H1 (cell line): ENCODE data around the gene TRIM71. TPM values are rescaled to one million over a fixed set of nuclear protein-coding genes. Genes with fewer than 3 reads are reported as not detected.

ENCODE experiments used
- CTCF ChIA-PET: fragments of 300-600 bp; sonication (Branson Sonifier 250); formaldehyde crosslinking; loops from one replicate; lab custom pipeline; 2021; ENCODE audit not compliant: partially characterized antibody; lab: Charles Lee
- POLR2A ChIA-PET: fragments of 300-600 bp; sonication (Branson Sonifier 250); formaldehyde crosslinking; loops from one replicate; lab custom pipeline; 2021; ENCODE audit warnings: inconsistent platforms; ENCODE audit not compliant: partially characterized antibody; lab: Charles Lee
- DNase-seq, 2 experiments: peaks; one replicate each; pipeline versions ENCODE4 v3.0.0 to v3.0.0-alpha.2; 2010 to 2022; ENCODE audit warnings: low spot score in 2 of 2, low read depth in 1 of 2, mixed read lengths in 1 of 2
- FAIRE-seq: peaks from 2 replicates; lab custom pipeline; 2011; peaks lifted over from hg19 to GRCh38; lab: Jason Lieb, UNC
- H2AFZ ChIP-seq: 2 replicates; pipeline ENCODE4 v1.8.1; 2012; ENCODE audit warnings: low read length, inconsistent platforms
- H2AK5ac ChIP-seq: 2 replicates; pipeline ENCODE4 v1.6.1; 2013; ENCODE audit warnings: low read depth, low read length
- H2BK120ac ChIP-seq: replicated peaks from 2 replicates; pipeline ENCODE3; 2013; ENCODE audit warnings: low read depth, low read length, inconsistent platforms
- H2BK12ac ChIP-seq: 2 replicates; pipeline ENCODE4 v1.6.1; 2013; ENCODE audit warnings: low read depth, low read length
- H2BK15ac ChIP-seq: 2 replicates; pipeline ENCODE4 v1.6.1; 2013; ENCODE audit warnings: low read length
- H2BK20ac ChIP-seq: 2 replicates; pipeline ENCODE4 v1.6.1; 2013; ENCODE audit warnings: low read length
- H2BK5ac ChIP-seq: 2 replicates; pipeline ENCODE4 v1.6.1; 2013; ENCODE audit warnings: low read depth, low read length
- H3K14ac ChIP-seq: 2 replicates; pipeline ENCODE4 v1.6.1; 2013; ENCODE audit warnings: inconsistent platforms; ENCODE audit not compliant: insufficient read length
- H3K18ac ChIP-seq: 2 replicates; pipeline ENCODE4 v1.6.1; 2013; ENCODE audit warnings: low read length; ENCODE audit errors: extremely low read depth
- H3K23ac ChIP-seq: 2 replicates; pipeline ENCODE4 v1.6.1; 2013; ENCODE audit warnings: inconsistent platforms; ENCODE audit not compliant: insufficient read length
- H3K23me2 ChIP-seq: 2 replicates; pipeline ENCODE4 v1.6.1; 2013; ENCODE audit warnings: low read depth, low read length
- H3K27ac ChIP-seq: 2 replicates; pipeline ENCODE4 v1.6.1; 2011; ENCODE audit warnings: low read depth, low read length, inconsistent platforms
- H3K27me3 ChIP-seq, 4 experiments: replicated peaks in 1 of 4; 1 replicate in 1 of 4; 2 replicates in 3 of 4; pipeline versions ENCODE4 v1.6.1 to v1.8.1; 2011 to 2013; ENCODE audit warnings: low read length in 3 of 4, mild to moderate bottlenecking in 3 of 4, inconsistent platforms in 2 of 4, mixed read lengths in 2 of 4, moderate library complexity in 1 of 4; ENCODE audit not compliant: control insufficient read depth in 3 of 4, insufficient read depth in 3 of 4; ENCODE audit errors: extremely low read depth in 1 of 4
- H3K36me3 ChIP-seq, 4 experiments: 2 replicates each; pipeline versions ENCODE4 v1.6.1 to v1.8.1; 2011 to 2013; ENCODE audit warnings: mild to moderate bottlenecking in 4 of 4, low read length in 3 of 4, moderate library complexity in 2 of 4, control low read depth in 1 of 4, inconsistent platforms in 1 of 4; ENCODE audit not compliant: insufficient read depth in 4 of 4, control insufficient read depth in 2 of 4
- H3K4ac ChIP-seq: replicated peaks from 2 replicates; pipeline ENCODE3; 2013; ENCODE audit warnings: low read length, low read depth, mixed read lengths, inconsistent platforms; ENCODE audit not compliant: insufficient read length
- H3K4me1 ChIP-seq, 4 experiments: replicated peaks in 1 of 4; 1 replicate in 1 of 4; 2 replicates in 3 of 4; pipeline versions ENCODE4 v1.6.1 to v1.8.1; 2011 to 2013; ENCODE audit warnings: low read length in 3 of 4, inconsistent platforms in 2 of 4, mixed read lengths in 1 of 4; ENCODE audit not compliant: insufficient read depth in 4 of 4, control insufficient read depth in 3 of 4
- H3K4me2 ChIP-seq, 2 experiments: 2 replicates each; pipeline versions ENCODE4 v1.6.1 to v1.8.1; 2011 to 2013; ENCODE audit warnings: low read depth in 2 of 2, low read length in 2 of 2, control low read depth in 1 of 2, inconsistent platforms in 1 of 2, mild to moderate bottlenecking in 1 of 2; ENCODE audit not compliant: insufficient read depth in 1 of 2
- H3K4me3 ChIP-seq, 4 experiments: fragments of 200-600, 300-600 bp in 1 of 4; sonication (generic), shearing (Covaris generic), sonication (Bioruptor Twin) in 1 of 4; 2 replicates each; pipeline versions ENCODE4 v1.5.1 to v1.8.1; 2011 to 2016; ENCODE audit warnings: low read length in 4 of 4, low read depth in 3 of 4, control low read depth in 2 of 4, inconsistent platforms in 2 of 4, mild to moderate bottlenecking in 2 of 4, mixed read lengths in 1 of 4, moderate library complexity in 1 of 4; ENCODE audit not compliant: insufficient read depth in 2 of 4; ENCODE audit errors: extremely low read depth in 1 of 4
- H3K56ac ChIP-seq: replicated peaks from 2 replicates; pipeline ENCODE3; 2013; ENCODE audit warnings: low read depth, mild to moderate bottlenecking, mixed read lengths, low read length, inconsistent platforms; ENCODE audit not compliant: insufficient read length
- H3K79me1 ChIP-seq: 2 replicates; pipeline ENCODE4 v1.6.1; 2013; ENCODE audit warnings: low read depth, low read length, control low read depth
- H3K79me2 ChIP-seq, 2 experiments: 2 replicates each; pipeline versions ENCODE4 v1.6.1 to v1.8.1; 2012 to 2013; ENCODE audit warnings: low read length in 2 of 2, mild to moderate bottlenecking in 2 of 2, inconsistent platforms in 1 of 2; ENCODE audit not compliant: insufficient read depth in 2 of 2, control insufficient read depth in 1 of 2
- H3K9ac ChIP-seq, 4 experiments: replicated peaks in 1 of 4; 1 replicate in 1 of 4; 2 replicates in 3 of 4; pipeline versions ENCODE4 v1.6.1 to v1.8.1; 2011 to 2013; ENCODE audit warnings: low read depth in 3 of 4, low read length in 3 of 4, control low read depth in 2 of 4, mild to moderate bottlenecking in 2 of 4, moderate library complexity in 2 of 4, inconsistent platforms in 1 of 4; ENCODE audit errors: extremely low read depth in 1 of 4
- H3K9me3 ChIP-seq, 2 experiments: 2 replicates each; pipeline versions ENCODE4 v1.6.1 to v1.8.1; 2012 to 2013; ENCODE audit warnings: mild to moderate bottlenecking in 2 of 2, moderate library complexity in 2 of 2, control low read depth in 1 of 2, inconsistent platforms in 1 of 2, low read depth in 1 of 2, low read length in 1 of 2, mixed read lengths in 1 of 2; ENCODE audit not compliant: insufficient read depth in 2 of 2
- H4K20me1 ChIP-seq, 2 experiments: replicated peaks in 1 of 2; 2 replicates each; pipeline versions ENCODE3 to v1.8.1; 2011 to 2013; ENCODE audit warnings: inconsistent platforms in 2 of 2, low read length in 2 of 2, mild to moderate bottlenecking in 1 of 2; ENCODE audit not compliant: insufficient read depth in 2 of 2, control insufficient read depth in 1 of 2
- H4K5ac ChIP-seq: 2 replicates; pipeline ENCODE4 v1.6.1; 2013; ENCODE audit warnings: low read length, low read depth, mixed read lengths, inconsistent platforms; ENCODE audit not compliant: insufficient read length
- H4K8ac ChIP-seq: 2 replicates; pipeline ENCODE4 v1.8.0; 2013; ENCODE audit warnings: mild to moderate bottlenecking, moderate library complexity, low read length, inconsistent platforms; ENCODE audit not compliant: insufficient read depth; ENCODE audit errors: extremely low read depth
- H4K91ac ChIP-seq: replicated peaks from 2 replicates; pipeline ENCODE3; 2013; ENCODE audit warnings: low read length, mixed read lengths, inconsistent platforms; ENCODE audit not compliant: insufficient read length
- BACH1 ChIP-seq: IDR thresholded peaks from 2 replicates; pipeline ENCODE4 v1.6.1; 2012; ENCODE audit warnings: low read length, improper control_type of control experiment
- EP300 ChIP-seq, 2 experiments: IDR thresholded peaks; 1 replicate in 1 of 2; 2 replicates in 1 of 2; pipeline ENCODE4 v1.6.1; 2011 to 2012; ENCODE audit warnings: low read depth in 2 of 2, low read length in 2 of 2, mild to moderate bottlenecking in 2 of 2, borderline replicate concordance in 1 of 2, inconsistent platforms in 1 of 2, moderate library complexity in 1 of 2
- GABPA ChIP-seq: IDR thresholded peaks from 2 replicates; pipeline ENCODE4 v1.6.1; 2011; ENCODE audit warnings: mild to moderate bottlenecking, low read length, moderate library complexity, borderline replicate concordance; ENCODE audit not compliant: insufficient read depth
- HDAC2 ChIP-seq, 2 experiments: fragments of 300-600 bp in 1 of 2; sonication (generic) in 1 of 2; IDR thresholded peaks; 2 replicates each; pipeline ENCODE4 v1.6.1; 2011 to 2012; ENCODE audit warnings: low read depth in 2 of 2, low read length in 2 of 2, mild to moderate bottlenecking in 2 of 2, moderate library complexity in 2 of 2, borderline replicate concordance in 1 of 2, inconsistent platforms in 1 of 2
- HDAC6 ChIP-seq: IDR thresholded peaks from one replicate; pipeline ENCODE4 v1.7.1; 2012; ENCODE audit warnings: low read depth, mild to moderate bottlenecking, inconsistent platforms, low read length, moderate library complexity
- JUND ChIP-seq: IDR thresholded peaks from 2 replicates; pipeline ENCODE4 v1.6.1; 2011; ENCODE audit warnings: mild to moderate bottlenecking, improper control_type of control experiment, low read length
- POU5F1 ChIP-seq: IDR thresholded peaks from 2 replicates; pipeline ENCODE4 v1.6.1; 2011; ENCODE audit warnings: low read depth, mild to moderate bottlenecking, low read length, moderate library complexity
- RBBP5 ChIP-seq: IDR thresholded peaks from 2 replicates; pipeline ENCODE4 v1.7.1; 2012; ENCODE audit warnings: low read depth, mild to moderate bottlenecking, inconsistent platforms, low read length, moderate library complexity, borderline replicate concordance
- SIX5 ChIP-seq: IDR thresholded peaks from 2 replicates; pipeline ENCODE4 v1.6.1; 2011; ENCODE audit warnings: mild to moderate bottlenecking, low read depth, low read length
- SP1 ChIP-seq: IDR thresholded peaks from 2 replicates; pipeline ENCODE4 v1.6.1; 2011; ENCODE audit warnings: low read depth, low read length
- TAF1 ChIP-seq: IDR thresholded peaks from 2 replicates; pipeline ENCODE4 v1.6.1; 2011; ENCODE audit warnings: mild to moderate bottlenecking, low read depth, low read length
- TBP ChIP-seq: IDR thresholded peaks from 2 replicates; pipeline ENCODE4 v1.6.1; 2011; ENCODE audit warnings: low read depth, low read length, improper control_type of control experiment
- TCF12 ChIP-seq: IDR thresholded peaks from 2 replicates; pipeline ENCODE4 v1.6.1; 2011; ENCODE audit warnings: low read depth, mild to moderate bottlenecking, low read length
- WGBS, 2 experiments: shearing (Covaris generic) in 1 of 2; methylation state at CpG; one replicate each; pipeline versions ENCODE4 v1.1.6 to v1.1.7; 2013 to 2015; ENCODE audit warnings: low lambda C conversion rate in 2 of 2, mixed read lengths in 2 of 2, inconsistent platforms in 1 of 2, low coverage in 1 of 2, missing lambda C conversion rate in 1 of 2; ENCODE audit not compliant: insufficient replicate concordance in 2 of 2, insufficient coverage in 1 of 2, insufficient read length in 1 of 2; ENCODE audit errors: extremely low coverage in 1 of 2, missing lambda C conversion rate in 1 of 2; 5-methylcytosine and 5-hydroxymethylcytosine counted together
- polyA plus RNA-seq, 7 experiments: library from polyadenylated mRNA; depleted of rRNA in 3 of 7; stranded (reverse) in 5 of 7; unstranded in 2 of 7; fragments of >200 nt in 5 of 7; fragments of 200-250 nt in 2 of 7; gene quantifications; 1 replicate in 5 of 7; 2 replicates in 1 of 7; 4 replicates in 1 of 7; pipeline versions ENCODE4 v1.2.1 to v1.2.3, GENCODE V29; 2011 to 2013; ENCODE audit warnings: missing spikeins in 2 of 7, mixed read lengths in 2 of 7
- total RNA-seq: library from RNA; stranded (reverse); fragmentation: NEBNext Ultra II Directional; extraction: Animal tissue kit (Norgen Biotek cat#: 25700); gene quantifications from 2 replicates; pipeline ENCODE4 v1.2.1, GENCODE V29; 2021
- TF ChIP-seq, protein P1 (sequence below): IDR thresholded peaks from 2 replicates; pipeline ENCODE4 v1.6.1; 2012; ENCODE audit warnings: inconsistent platforms

TRIM71 gene
- total and polyA plus RNA-seq, 2 of the 8 experiments (the other 6 are each of a cell fraction or from before 2014, with no cell fraction given): 53.7 to 293 TPM

DNA sequence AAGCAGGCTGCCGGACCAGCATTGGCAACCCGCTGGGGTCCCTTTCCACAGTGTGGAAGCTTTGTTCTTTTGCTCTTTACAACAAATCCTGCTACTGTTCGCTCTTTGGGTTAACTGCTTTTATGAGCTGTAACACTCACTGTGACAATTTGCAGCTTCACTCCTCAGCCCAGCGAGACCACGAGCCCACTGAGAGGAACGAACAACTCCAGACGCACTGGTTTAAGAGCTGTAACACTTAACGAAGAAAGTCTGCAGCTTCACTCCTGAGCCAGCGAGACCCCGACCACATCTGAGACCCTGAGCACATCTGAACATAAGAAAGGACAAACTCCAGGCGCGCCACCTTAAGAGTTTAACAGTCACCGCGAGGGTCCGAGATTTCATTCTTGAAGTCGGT lies 122.9 kb downstream of the TRIM71 start:
- H3K14ac ChIP-seq: no peak overlapping the region
- H2BK5ac ChIP-seq: no peak overlapping the region
- H3K79me2 ChIP-seq: no peaks in the 10 kb centered on the region
- H3K56ac ChIP-seq: no peak overlapping the region
- H2BK20ac ChIP-seq: 0 out of 2 replicates have a peak overlapping the region, but pooled peaks have one; percentile 43
- H3K4ac ChIP-seq: no peak overlapping the region
- H4K91ac ChIP-seq: no peak overlapping the region
- H3K36me3 ChIP-seq: no peaks in the 10 kb centered on the region
- H2BK12ac ChIP-seq: no peak overlapping the region
- H3K4me3 ChIP-seq: no peak overlapping the region
- no peak overlapping the region for H4K8ac ChIP-seq
- H3K9me3 ChIP-seq: peaks cover 0 to 2% of the 10 kb centered on the region in 2 experiments; a peak in 1 of 4 replicates
- ChIA-PET CTCF (interaction anchor here (1.1 to 2.0 kb wide), 4 partner anchors 38 to 168 kb away, joined by 3 to 6 read pairs (median 4); no protein-coding TSS in a partner anchor), POLR2A (interaction anchor here (1.0 to 1.1 kb wide), 2 partner anchors 35 to 213 kb away, joined by 3 read pairs; no protein-coding TSS in a partner anchor)
- H3K4me1 ChIP-seq: no peaks in the 10 kb centered on the region
- no peak overlapping the region for H3K23ac ChIP-seq
- H3K9ac ChIP-seq: no peak overlapping the region
- H3K4me2 ChIP-seq: no peak overlapping the region
- no peak overlapping the region for H2AK5ac ChIP-seq
- H3K23me2 ChIP-seq: no peaks in the 10 kb centered on the region
- DNase-seq: peak in 1 of 2 experiments; percentile 44
- WGBS, 2 experiments: 97% methylated on average over 16 of the region's 16 CpGs; no CpG with 5 or more reads in 1 of the 2 experiments
- no peak overlapping the region for H2BK120ac ChIP-seq
- 0 out of 2 replicates have a peak overlapping the region, but pooled peaks have one; percentile 31 for H2BK15ac ChIP-seq
- H3K27me3 ChIP-seq: no peaks in the 10 kb centered on the region
- no peaks in the 10 kb centered on the region for H3K79me1 ChIP-seq
- no peaks in the 10 kb centered on the region for H4K20me1 ChIP-seq
- H3K18ac ChIP-seq: no peak overlapping the region
- H3K27ac ChIP-seq: no peak overlapping the region
- no peak overlapping the region for H4K5ac ChIP-seq
- no peak for FAIRE-seq
- H2AFZ ChIP-seq: peak overlapping the region; percentile 77; the same call in 1 of the 2 replicates
- TF ChIP-seq RBBP5: no peak
- TF ChIP-seq POU5F1: no peak
- no peak for TF ChIP-seq GABPA
- TF ChIP-seq TCF12: no peak
- no peak for TF ChIP-seq TAF1
- no peak for TF ChIP-seq EP300 (IDR thresholded peaks at IDR 0.05; ENCODE audit: borderline replicate concordance in 1 of 2, low read depth in 2 of 2, low read length in 2 of 2)
- TF ChIP-seq TBP: no peak
- no peak for TF ChIP-seq BACH1
- no peak for TF ChIP-seq HDAC6
- TF ChIP-seq HDAC2 (IDR thresholded peaks at IDR 0.05; ENCODE audit: borderline replicate concordance in 1 of 2, low read depth in 2 of 2, low read length in 2 of 2): no peak
- TF ChIP-seq SP1: no peak
- no peak for TF ChIP-seq SIX5
- TF ChIP-seq, protein P1, sequence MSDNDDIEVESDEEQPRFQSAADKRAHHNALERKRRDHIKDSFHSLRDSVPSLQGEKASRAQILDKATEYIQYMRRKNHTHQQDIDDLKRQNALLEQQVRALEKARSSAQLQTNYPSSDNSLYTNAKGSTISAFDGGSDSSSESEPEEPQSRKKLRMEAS: no peak
- no peak for TF ChIP-seq JUND
